ENCODE results near the gene EFNB2.

DNA sequence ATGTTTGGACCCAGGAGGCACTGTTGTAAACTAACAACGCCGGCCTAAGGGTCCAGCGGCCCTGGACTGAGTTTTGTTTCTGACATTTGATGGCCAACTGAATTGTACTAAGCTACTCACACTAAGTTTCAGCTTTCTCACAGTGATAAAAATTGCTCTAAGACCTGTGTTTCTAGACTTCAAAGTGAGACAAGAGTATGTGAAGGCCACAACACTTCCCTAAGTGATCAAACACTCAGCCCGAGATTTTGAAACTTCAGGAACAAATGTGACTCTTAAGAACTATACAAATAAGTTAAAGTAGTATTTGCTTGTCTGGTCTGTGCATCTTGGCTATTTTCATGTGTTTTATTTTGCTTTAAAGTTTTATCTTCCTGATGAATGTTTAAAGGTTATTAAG is 30.2 kb downstream of the EFNB2 start:
- TF ChIP-seq EP300 (IDR thresholded peaks at IDR 0.05; ENCODE audit: low read depth) (no peak), POLR2A (IDR thresholded peaks at IDR 0.05) (no peak), CTCF (IDR thresholded peaks at IDR 0.05) (no peak), POLR2AphosphoS5 (IDR thresholded peaks at IDR 0.05) (no peak)
